SH-SY5Y (cell line): ENCODE results near the gene RUFY4.

Experiments
- GATA2 ChIP-seq: IDR thresholded peaks from 2 replicates; pipeline ENCODE4 v1.6.1; 2011; ENCODE audit warnings: mild to moderate bottlenecking, low read depth, low read length
- GATA3 ChIP-seq: IDR thresholded peaks from 2 replicates; pipeline ENCODE4 v1.6.1; 2011; ENCODE audit warnings: low read depth, mild to moderate bottlenecking, low read length, moderate library complexity

DNA sequence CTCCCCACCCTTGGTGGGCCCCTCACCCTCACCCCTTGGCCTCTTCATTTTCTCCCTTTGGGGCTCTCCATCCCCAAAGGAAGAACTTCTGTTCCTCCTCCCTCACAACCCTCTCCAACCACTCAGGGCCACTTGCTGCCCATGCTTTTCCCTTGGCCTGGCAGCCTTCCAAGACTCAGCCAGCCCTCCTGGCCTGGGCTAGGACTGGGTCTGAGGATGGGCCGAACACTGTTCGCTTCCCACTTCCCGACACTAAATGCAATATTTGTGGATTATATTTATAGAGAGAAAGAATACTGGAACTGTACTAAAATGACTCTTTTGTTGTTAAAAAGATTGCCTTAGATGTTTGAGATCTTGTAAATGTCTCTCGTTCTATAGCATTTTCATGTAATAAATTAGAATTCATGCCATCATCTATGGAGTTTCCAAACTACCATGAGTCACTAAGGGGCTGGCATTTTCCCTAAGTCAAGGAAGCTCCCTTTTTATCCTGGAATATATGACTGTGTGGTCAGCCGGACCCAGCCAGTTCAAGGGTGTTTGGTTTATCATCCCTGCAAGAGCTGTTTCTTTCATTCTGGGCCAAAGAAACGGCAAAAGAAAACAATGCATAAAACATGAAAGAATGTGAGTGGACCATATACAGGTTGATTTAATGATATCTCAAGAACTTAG is 60.5 kb downstream of the RUFY4 start:
- TF ChIP-seq GATA2 (no peak), GATA3 (no peak)
